ENCODE results near the gene TEKT5.
"Not testable (repeated sequence)": the region's sequence is repeated elsewhere in the genome, so short reads cannot be mapped to it uniquely, and the experiment has no call there.

Gene TEKT5

GRCh38 chr16:10684511-10685151 is 10.1 kb downstream of the TEKT5 start:
- no peak for DNase-seq

- no peak for DNase-seq
Measured at GRCh38 chr16:10683170-10683569, 11.6 kb downstream of the TEKT5 start.

- DNase-seq, result no peak
Measured at GRCh38 chr16:10682604-10683003, 12.1 kb downstream of the TEKT5 start.

GRCh38 chr16:10681310-10682308 is 13.1 kb downstream of the TEKT5 start:
- DNase-seq, result no peak

- no peak for DNase-seq
Measured at GRCh38 chr16:10679921-10680320, 14.8 kb downstream of the TEKT5 start.

GRCh38 chr16:10679441-10679840 is 15.3 kb downstream of the TEKT5 start:
- not testable (repeated sequence) for DNase-seq

GRCh38 chr16:10678655-10679054 is 16.1 kb downstream of the TEKT5 start:
- no peak for DNase-seq

- no peak for DNase-seq
Measured at GRCh38 chr16:10676284-10676683, 18.4 kb downstream of the TEKT5 start.

- no peak for DNase-seq
Measured at GRCh38 chr16:10675861-10676260, 18.9 kb downstream of the TEKT5 start.

GRCh38 chr16:10675216-10675615 is 19.5 kb downstream of the TEKT5 start:
- DNase-seq, result no peak

- DNase-seq, result no peak
Measured at GRCh38 chr16:10671729-10672128, 23.0 kb downstream of the TEKT5 start.

- no peak for DNase-seq
Measured at GRCh38 chr16:10669791-10670190, 24.9 kb downstream of the TEKT5 start.

GRCh38 chr16:10668322-10669045 is 26.2 kb downstream of the TEKT5 start:
- DNase-seq, result no peak

- DNase-seq, result no peak
Measured at GRCh38 chr16:10667239-10667638, 27.5 kb downstream of the TEKT5 start.

- no peak for DNase-seq
Measured at GRCh38 chr16:10666291-10666690, 28.4 kb downstream of the TEKT5 start.

GRCh38 chr16:10665166-10665565 is 29.6 kb downstream of the TEKT5 start:
- DNase-seq, result no peak

GRCh38 chr16:10664720-10665126 is 30.0 kb downstream of the TEKT5 start:
- DNase-seq, result no peak

- no peak for DNase-seq
Measured at GRCh38 chr16:10663744-10664143, 31.0 kb downstream of the TEKT5 start.

- DNase-seq, result no peak
Measured at GRCh38 chr16:10663146-10663545, 31.6 kb downstream of the TEKT5 start.

GRCh38 chr16:10662212-10662611 is 32.5 kb downstream of the TEKT5 start:
- no peak for DNase-seq

GRCh38 chr16:10661737-10662136 is 33.0 kb downstream of the TEKT5 start:
- no peak for DNase-seq

- no peak for DNase-seq
Measured at GRCh38 chr16:10660950-10661635, 33.6 kb downstream of the TEKT5 start.

- DNase-seq, result no peak
Measured at GRCh38 chr16:10658943-10659342, 35.8 kb downstream of the TEKT5 start.

Data from GF-D8 (cell line).